ENCODE data around the gene BEX3.
"Not testable (repeated sequence)": the region's sequence is repeated elsewhere in the genome, so short reads cannot be mapped to it uniquely, and the experiment has no call there.

BEX3 gene

GRCh38 chrX:103376118-103376978 is at the start of gene BEX3:
Gene BEX3 (plus strand): TSS chrX:103376538. CDS start chrX:103377522, 984 bp downstream.
- no peak for FAIRE-seq
- no peak for DNase-seq (ENCODE audit: insufficient read length, low spot score)

GRCh38 chrX:103329991-103330390 is 46.3 kb upstream of the BEX3 start, which contains the start of gene TCEAL7:
Gene TCEAL7 (plus strand): TSS chrX:103330239. CDS start chrX:103331404, 1,165 bp downstream.
- FAIRE-seq (no peak), DNase-seq (ENCODE audit: insufficient read length, low spot score) (no peak)

- no peak for DNase-seq (ENCODE audit: insufficient read length, low spot score)
- FAIRE-seq = no peak
Observed at GRCh38 chrX:103330681-103331288, 45.6 kb upstream of the BEX3 start.

GRCh38 chrX:103338663-103339062 is 37.7 kb upstream of the BEX3 start:
- DNase-seq (ENCODE audit: insufficient read length, low spot score) = no peak
- FAIRE-seq = no peak

GRCh38 chrX:103343105-103343504 is 33.2 kb upstream of the BEX3 start:
- peak; percentile 84 for FAIRE-seq
- DNase-seq (ENCODE audit: insufficient read length, low spot score) = no peak

GRCh38 chrX:103344606-103345005 is 31.7 kb upstream of the BEX3 start:
- no peak for FAIRE-seq
- no peak for DNase-seq (ENCODE audit: insufficient read length, low spot score)

GRCh38 chrX:103347682-103348397 is 28.5 kb upstream of the BEX3 start:
- DNase-seq (ENCODE audit: insufficient read length, low spot score) (no peak), FAIRE-seq (no peak)

GRCh38 chrX:103356130-103356798 is 20.1 kb upstream of the BEX3 start, which contains the start of gene TCEAL9:
Gene TCEAL9 (plus strand): TSS chrX:103356506. CDS start chrX:103357685, 1,179 bp downstream.
- FAIRE-seq = peak; percentile 47
- no peak for DNase-seq (ENCODE audit: insufficient read length, low spot score)

GRCh38 chrX:103356858-103357257 is 19.5 kb upstream of the BEX3 start:
- no peak for DNase-seq (ENCODE audit: insufficient read length, low spot score)
- no peak for FAIRE-seq

GRCh38 chrX:103357871-103358270 is 18.5 kb upstream of the BEX3 start:
- no peak for FAIRE-seq
- no peak for DNase-seq (ENCODE audit: insufficient read length, low spot score)

- FAIRE-seq; DNase-seq (ENCODE audit: insufficient read length, low spot score): not testable (repeated sequence)
Observed at GRCh38 chrX:103359605-103360004, 16.7 kb upstream of the BEX3 start.

- no peak for FAIRE-seq
Observed at GRCh38 chrX:103360092-103360491, 16.2 kb upstream of the BEX3 start.

GRCh38 chrX:103360916-103361315 is 15.4 kb upstream of the BEX3 start:
- no peak for DNase-seq (ENCODE audit: insufficient read length, low spot score)
- FAIRE-seq = no peak

More at GRCh38 chrX:103360092-103360491, 16.2 kb upstream of the BEX3 start:
- no peak for DNase-seq (ENCODE audit: insufficient read length, low spot score)

GRCh38 chrX:103361798-103362197 is 14.5 kb upstream of the BEX3 start:
- FAIRE-seq (no peak), DNase-seq (ENCODE audit: insufficient read length, low spot score) (no peak)

GRCh38 chrX:103362474-103362873 is 13.9 kb upstream of the BEX3 start:
- FAIRE-seq = no peak

GRCh38 chrX:103363046-103363445 is 13.3 kb upstream of the BEX3 start:
- DNase-seq (ENCODE audit: insufficient read length, low spot score) (no peak), FAIRE-seq (no peak)

More at GRCh38 chrX:103362474-103362873, 13.9 kb upstream of the BEX3 start:
- DNase-seq (ENCODE audit: insufficient read length, low spot score) = no peak

GRCh38 chrX:103367502-103367901 is 8.8 kb upstream of the BEX3 start:
- no peak for FAIRE-seq

GRCh38 chrX:103369479-103369878 is 6.9 kb upstream of the BEX3 start:
- DNase-seq (ENCODE audit: insufficient read length, low spot score) (no peak), FAIRE-seq (no peak)

More at GRCh38 chrX:103367502-103367901, 8.8 kb upstream of the BEX3 start:
- no peak for DNase-seq (ENCODE audit: insufficient read length, low spot score)

- no peak for DNase-seq (ENCODE audit: insufficient read length, low spot score)
- FAIRE-seq = no peak
Observed at GRCh38 chrX:103372886-103373285, 3.5 kb upstream of the BEX3 start.

- no peak for FAIRE-seq
- no peak for DNase-seq (ENCODE audit: insufficient read length, low spot score)
Observed at GRCh38 chrX:103373581-103373980, 2.8 kb upstream of the BEX3 start.

- FAIRE-seq (no peak), DNase-seq (ENCODE audit: insufficient read length, low spot score) (no peak)
Observed at GRCh38 chrX:103376979-103377324, 614 bp downstream of the BEX3 start.
